ENCODE results near the gene MAMSTR. TPM values are rescaled to one million over a fixed set of nuclear protein-coding genes. Genes with fewer than 3 reads are reported as not detected.

MAMSTR gene
- total RNA-seq, 1 experiment from 2014 or later: 1.6 TPM

- Histone ChIP-seq H3T11ph (ENCODE audit: low read length) (no peak overlapping the region), H4K8ac (replicated peaks; ENCODE audit: insufficient read length, low read depth, low read length) (no peak overlapping the region), H3K4me1 (ENCODE audit: insufficient read depth, low read length) (no peaks in the 10 kb centered on the region; the same call in 1 of the 2 replicates), H3K23ac (ENCODE audit: insufficient read length, low read depth, low read length) (no peak overlapping the region), H3K9ac (ENCODE audit: extremely low read depth, insufficient read length, low read length) (no peak overlapping the region), H3K27ac (ENCODE audit: insufficient read length, low read depth, low read length) (no peak overlapping the region), H3K23me2 (ENCODE audit: insufficient read length, low read depth, low read length, poor library complexity, severe bottlenecking) (no peaks in the 10 kb centered on the region), H4K5ac (ENCODE audit: insufficient read length, low read depth, low read length) (no peak overlapping the region), H3K14ac (ENCODE audit: insufficient read depth, low read length) (no peak overlapping the region), H2BK12ac (ENCODE audit: insufficient read length, low read depth, low read length) (no peak overlapping the region), H2AK5ac (ENCODE audit: insufficient read length, low read length) (no peak overlapping the region), H3K4ac (ENCODE audit: low read depth, low read length) (no peak overlapping the region), H3K9me3 (ENCODE audit: control insufficient read depth, low read depth, low read length) (no peaks in the 10 kb centered on the region), H4K91ac (ENCODE audit: insufficient read length, low read depth, low read length) (no peak overlapping the region), H3K79me2 (ENCODE audit: insufficient read depth, low read length) (no peaks in the 10 kb centered on the region), H3K4me2 (ENCODE audit: insufficient read depth, insufficient read length, low read length) (no peak overlapping the region), H2BK120ac (ENCODE audit: low read depth, low read length, poor library complexity, severe bottlenecking) (no peak overlapping the region), H3K79me1 (ENCODE audit: insufficient read depth, low read depth, low read length, poor library complexity, severe bottlenecking) (no peaks in the 10 kb centered on the region), H2BK15ac (ENCODE audit: low read depth, low read length) (no peak overlapping the region), H2AFZ (ENCODE audit: low read length) (no peak overlapping the region), H4K20me1 (ENCODE audit: control insufficient read depth, insufficient read depth, insufficient read length) (no peaks in the 10 kb centered on the region), H2BK20ac (ENCODE audit: low read depth, low read length, poor library complexity, severe bottlenecking) (no peak overlapping the region), H3K18ac (ENCODE audit: insufficient read length, low read depth, low read length) (no peak overlapping the region), H2BK5ac (ENCODE audit: insufficient read length, low read length) (no peak overlapping the region), H3K27me3 (ENCODE audit: insufficient read depth, low read length) (no peaks in the 10 kb centered on the region), H3K56ac (ENCODE audit: insufficient read length, low read depth, low read length) (no peak overlapping the region)
- no peak for TF ChIP-seq CTCF (conservative IDR thresholded peaks at IDR 0.05)
- peaks cover 7% of the 10 kb centered on the region for H3K27me3 Mint-ChIP-seq (ENCODE audit: low read depth)
- no peaks in the 10 kb centered on the region for H3K9me3 Mint-ChIP-seq
- H3K4me3 Mint-ChIP-seq: no peak overlapping the region
- H3K36me3 Mint-ChIP-seq (ENCODE audit: insufficient read depth in 1 of 3, low read depth in 3 of 3): no peaks in the 10 kb centered on the region
- H3K27ac Mint-ChIP-seq: no peak overlapping the region; a peak in 1 of 7 replicates
- DNase-seq: no peak
- peaks cover 26 to 30% of the 10 kb centered on the region in 2 experiments for H3K4me1 Mint-ChIP-seq
- no CpG with 5 or more reads among the region's 13 CpGs for whole genome bisulfite sequencing (ENCODE audit: extremely low coverage, insufficient read length, low lambda C conversion rate)
Measured at GRCh38 chr19:48676887-48677286, 42.6 kb downstream of the MAMSTR start.

All from H9 (cell line).